MM.1S (cell line): ENCODE data around the gene AP3B1.

Experiments used
- CTCF ChIP-seq: fragments of 300-600 bp; sonication (generic); IDR thresholded peaks from 2 replicates; pipeline ENCODE4 v1.5.1; 2016; ENCODE audit warnings: antibody characterized with exemption, low read length, mixed read lengths
- EZH2 ChIP-seq: fragments of 300-600 bp; sonication (generic); optimal IDR thresholded peaks from 2 replicates; pipeline ENCODE3; 2017; ENCODE audit warnings: low read depth, mild to moderate bottlenecking, antibody characterized with exemption, low read length, mixed read lengths
- EZH2phosphoT487 ChIP-seq: fragments of 300-600 bp; sonication (generic); IDR thresholded peaks from 2 replicates; pipeline ENCODE4 v1.6.1; 2018; ENCODE audit warnings: antibody characterized with exemption, low read length

GRCh38 chr5:78288246-78288645 lies 6.3 kb downstream of the AP3B1 start:
- no peak for TF ChIP-seq CTCF
- no peak for TF ChIP-seq EZH2
- no peak for TF ChIP-seq EZH2phosphoT487
